Fibroblast of lung (primary cell): ENCODE results near the gene PCMT1. TPM values are rescaled to one million over a fixed set of nuclear protein-coding genes. Genes with fewer than 3 reads are reported as not detected.

Source experiments
- DNase-seq, 2 donors: peaks; one replicate each; pipeline versions ENCODE4 v3.0.0 to v3.0.0-alpha.2; 2010; ENCODE audit warnings: low read depth in 2 of 2
- H2AFZ ChIP-seq: 2 replicates; pipeline ENCODE4 v1.5.1; 2012; ENCODE audit warnings: low read length, control low read depth, inconsistent platforms
- H3K27ac ChIP-seq: 2 replicates; pipeline ENCODE4 v1.5.1; 2011; ENCODE audit warnings: low read length, control low read depth; ENCODE audit not compliant: insufficient read depth
- H3K27me3 ChIP-seq: 2 replicates; pipeline ENCODE4 v1.5.1; 2011; ENCODE audit warnings: mild to moderate bottlenecking, low read length; ENCODE audit not compliant: control insufficient read depth, insufficient read depth
- H3K36me3 ChIP-seq: 2 replicates; pipeline ENCODE4 v1.5.1; 2011; ENCODE audit warnings: low read length; ENCODE audit not compliant: control insufficient read depth, insufficient read depth
- H3K4me1 ChIP-seq: 2 replicates; pipeline ENCODE4 v1.5.1; 2011; ENCODE audit warnings: low read length; ENCODE audit not compliant: control insufficient read depth, insufficient read depth; ENCODE audit errors: extremely low read depth
- H3K4me2 ChIP-seq: 2 replicates; pipeline ENCODE4 v1.5.1; 2011; ENCODE audit warnings: low read length, control low read depth; ENCODE audit not compliant: insufficient read depth; ENCODE audit errors: extremely low read depth
- H3K4me3 ChIP-seq, 4 experiments: fragments of 200-600 bp in 1 of 4; sonication (generic) in 1 of 4; replicated peaks in 1 of 4; 2 replicates each; pipeline ENCODE4 v1.5.1; 2011 to 2016; ENCODE audit warnings: low read length in 4 of 4, low read depth in 3 of 4, mild to moderate bottlenecking in 3 of 4, control low read depth in 2 of 4, inconsistent platforms in 1 of 4, mixed read lengths in 1 of 4; ENCODE audit not compliant: insufficient read depth in 1 of 4; ENCODE audit errors: control extremely low read depth in 1 of 4
- H3K79me2 ChIP-seq: 2 replicates; pipeline ENCODE4 v1.5.1; 2012; ENCODE audit warnings: mild to moderate bottlenecking, low read length, inconsistent platforms; ENCODE audit not compliant: control insufficient read depth, insufficient read depth
- H3K9ac ChIP-seq: 2 replicates; pipeline ENCODE4 v1.5.1; 2011; ENCODE audit warnings: mild to moderate bottlenecking, low read length, control low read depth; ENCODE audit not compliant: insufficient read depth
- H3K9me3 ChIP-seq: 2 replicates; pipeline ENCODE4 v1.5.1; 2012; ENCODE audit warnings: low read depth, low read length; ENCODE audit not compliant: control insufficient read depth, insufficient read depth
- H4K20me1 ChIP-seq: 2 replicates; pipeline ENCODE4 v1.5.1; 2011; ENCODE audit warnings: low read length; ENCODE audit not compliant: control insufficient read depth, insufficient read depth; ENCODE audit errors: extremely low read depth
- CTCF ChIP-seq, 2 donors: IDR thresholded peaks in 1 of 2; conservative IDR thresholded peaks in 1 of 2; 1 replicate in 1 of 2; 2 replicates in 1 of 2; pipeline ENCODE4 v1.5.1; 2011 to 2012; ENCODE audit warnings: low read length in 2 of 2, control low read depth in 1 of 2, inconsistent platforms in 1 of 2, low read depth in 1 of 2, mild to moderate bottlenecking in 1 of 2
- EZH2 ChIP-seq: IDR thresholded peaks from 2 replicates; pipeline ENCODE4 v1.5.1; 2012; ENCODE audit warnings: low read length, control low read depth, mild to moderate bottlenecking; ENCODE audit errors: missing control alignments
- polyA plus RNA-seq, 2 donors: library from polyadenylated mRNA; depleted of rRNA in 1 of 2; stranded (reverse) in 1 of 2; unstranded in 1 of 2; fragments of >200 nt; gene quantifications; 2 replicates each; pipeline ENCODE4 v1.2.1, GENCODE V29; 2011 to 2012; ENCODE audit warnings: missing spikeins in 1 of 2
- total RNA-seq: library from RNA; depleted of rRNA; stranded (reverse); fragments of >200 nt; gene quantifications from 2 replicates; pipeline ENCODE4 v1.2.1, GENCODE V29; 2014

The PCMT1 gene
- total and polyA plus RNA-seq, 2 donors (not counting 1 experiment from before 2014, with no cell fraction given), result 81.3 to 172 TPM

DNA sequence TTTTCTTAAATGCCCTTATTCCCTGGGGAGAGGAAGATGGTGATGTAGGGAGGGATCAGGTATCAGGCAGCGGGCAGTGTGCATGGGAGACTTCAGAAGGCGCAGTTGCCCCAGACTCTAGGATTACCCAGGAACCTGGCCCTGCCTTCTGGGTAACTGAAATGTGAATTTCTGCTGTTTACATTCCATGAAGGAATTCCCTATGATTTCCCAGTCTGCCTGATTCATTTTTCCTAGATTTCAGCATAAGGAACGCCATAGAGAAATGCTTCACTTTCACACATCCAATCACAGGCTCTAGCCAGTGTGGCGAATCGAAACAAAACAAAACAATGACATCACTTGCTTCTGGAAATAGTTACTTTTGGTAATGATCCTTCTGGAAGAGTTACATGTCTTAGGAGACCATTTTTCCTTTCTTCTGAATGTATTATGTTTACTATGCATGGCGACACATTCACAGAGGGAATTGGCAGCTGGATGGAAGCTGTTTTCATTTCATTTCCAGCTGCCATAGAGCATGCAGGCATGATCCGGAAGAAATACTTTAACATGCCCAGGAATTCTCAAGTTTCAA is 81.3 kb downstream of the PCMT1 start:
- no peak overlapping the region for H3K9ac ChIP-seq
- H3K27ac ChIP-seq, result peak overlapping the region; percentile 40
- no peak for TF ChIP-seq CTCF (conservative IDR thresholded peaks at IDR 0.05 in 1 of 2, IDR thresholded peaks at IDR 0.05 in 1 of 2; ENCODE audit: low read depth in 1 of 2, low read length in 2 of 2)
- TF ChIP-seq EZH2, result no peak

DNA sequence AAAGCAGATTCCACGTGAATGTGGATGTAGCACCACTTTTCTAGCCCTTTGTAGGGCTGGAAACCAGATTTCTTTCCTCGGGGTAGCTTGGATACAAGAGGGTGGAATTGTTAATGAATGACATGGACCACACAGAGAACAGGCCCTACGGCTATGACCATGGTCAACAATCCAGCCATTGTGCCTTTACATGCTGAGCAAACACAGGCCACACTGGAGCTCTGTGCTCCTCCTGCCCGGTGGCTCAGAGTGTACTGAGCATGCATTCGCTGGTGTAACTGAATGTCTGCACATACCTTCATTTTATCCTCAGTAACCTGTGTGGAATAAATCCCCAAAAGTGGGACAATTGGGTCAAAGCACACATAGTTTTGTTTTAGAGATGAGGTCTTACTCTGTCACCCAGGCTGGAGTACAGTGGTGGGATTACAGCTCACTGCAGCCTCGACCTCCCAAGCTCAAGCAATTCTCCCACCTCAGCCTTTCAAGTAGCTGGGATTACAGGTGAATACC is 81.8 kb downstream of the PCMT1 start:
- H4K20me1 ChIP-seq, result no peaks in the 10 kb centered on the region
- peak overlapping the region in 1 of 4 experiments; percentile 29 for H3K4me3 ChIP-seq
- no peaks in the 10 kb centered on the region for H3K79me2 ChIP-seq
- peak overlapping the region; percentile 65 for H3K4me2 ChIP-seq
- TF ChIP-seq CTCF (conservative IDR thresholded peaks at IDR 0.05 in 1 of 2, IDR thresholded peaks at IDR 0.05 in 1 of 2; ENCODE audit: low read depth in 1 of 2, low read length in 2 of 2) (no peak), EZH2 (no peak)
- peaks cover 6% of the 10 kb centered on the region for H3K4me1 ChIP-seq
- H3K9ac ChIP-seq, result no peak overlapping the region
- H3K36me3 ChIP-seq, result peaks cover 3% of the 10 kb centered on the region
- H3K27me3 ChIP-seq, result no peaks in the 10 kb centered on the region
- H3K27ac ChIP-seq, result peak overlapping the region; percentile 40
- H3K9me3 ChIP-seq, result no peaks in the 10 kb centered on the region
- peak overlapping the region; percentile 13 for H2AFZ ChIP-seq
- no peak for DNase-seq

More for the DNA sequence above, 81.3 kb downstream of the PCMT1 start:
- DNase-seq, result peak; percentile 54 to 60
- H3K9me3 ChIP-seq, result no peaks in the 10 kb centered on the region
- no peaks in the 10 kb centered on the region for H4K20me1 ChIP-seq
- H3K79me2 ChIP-seq, result no peaks in the 10 kb centered on the region
- no peaks in the 10 kb centered on the region for H3K27me3 ChIP-seq
- H3K36me3 ChIP-seq, result peaks cover 2% of the 10 kb centered on the region
- peaks cover 6% of the 10 kb centered on the region for H3K4me1 ChIP-seq
- H2AFZ ChIP-seq, result peak overlapping the region; percentile 13
- peak overlapping the region in 2 of 4 experiments; percentile 1 to 29 for H3K4me3 ChIP-seq
- peak overlapping the region; percentile 65 for H3K4me2 ChIP-seq

DNA sequence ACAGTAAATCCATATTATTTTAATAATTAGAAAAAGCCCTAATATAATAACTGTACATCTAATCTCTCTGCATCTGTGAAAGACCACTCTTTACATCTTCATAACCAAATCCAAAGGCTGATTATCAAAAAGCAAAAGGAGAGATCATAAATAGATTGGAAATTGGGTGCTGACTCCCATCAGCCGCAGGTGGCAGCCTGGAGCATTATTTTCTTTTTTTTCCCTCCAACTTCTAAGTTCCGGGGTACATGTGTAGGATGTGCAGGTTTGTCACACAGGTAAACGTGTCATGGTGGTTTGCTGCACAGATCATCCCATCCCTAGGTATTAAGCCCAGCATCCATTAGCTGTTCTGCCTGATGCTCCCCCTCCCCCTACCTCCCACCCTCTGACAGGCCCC is 84.1 kb downstream of the PCMT1 start:
- TF ChIP-seq CTCF (conservative IDR thresholded peaks at IDR 0.05 in 1 of 2, IDR thresholded peaks at IDR 0.05 in 1 of 2; ENCODE audit: low read depth in 1 of 2, low read length in 2 of 2) (no peak), EZH2 (no peak)
- H3K79me2 ChIP-seq, result no peaks in the 10 kb centered on the region
- H3K4me2 ChIP-seq, result no peak overlapping the region
- no peak for DNase-seq
- H3K4me1 ChIP-seq, result peaks cover 6% of the 10 kb centered on the region
- no peaks in the 10 kb centered on the region for H3K27me3 ChIP-seq
- peaks cover 3% of the 10 kb centered on the region for H3K36me3 ChIP-seq
- no peak overlapping the region for H3K4me3 ChIP-seq
- H3K9ac ChIP-seq, result no peak overlapping the region
- no peaks in the 10 kb centered on the region for H3K9me3 ChIP-seq
- no peak overlapping the region for H2AFZ ChIP-seq
- H4K20me1 ChIP-seq, result no peaks in the 10 kb centered on the region
- H3K27ac ChIP-seq, result no peak overlapping the region
